NCI-H1092 treated with DMSO at 0.1 percent for 48 hours (cell line): ENCODE results near the gene GMDS.

Source experiments
- DNase-seq: peaks from one replicate; lab custom pipeline; 2025; lab: John Stamatoyannopoulos, UW

The GMDS gene

GRCh38 chr6:2205396-2205795 lies 40.0 kb downstream of the GMDS start:
- no peak for DNase-seq

- DNase-seq, result no peak
These were observed 41.1 kb downstream of the GMDS start for GRCh38 chr6:2204272-2204671.

GRCh38 chr6:2203264-2203663 lies 42.1 kb downstream of the GMDS start:
- DNase-seq, result no peak

GRCh38 chr6:2197984-2198383 lies 47.4 kb downstream of the GMDS start:
- DNase-seq, result no peak

- DNase-seq, result no peak
These were observed 48.2 kb downstream of the GMDS start for GRCh38 chr6:2197177-2197671.

- peak; percentile 16 for DNase-seq
These were observed 49.2 kb downstream of the GMDS start for GRCh38 chr6:2196079-2196679.

- no peak for DNase-seq
These were observed 50.8 kb downstream of the GMDS start for GRCh38 chr6:2194643-2195042.

GRCh38 chr6:2193931-2194330 lies 51.5 kb downstream of the GMDS start:
- DNase-seq, result no peak

GRCh38 chr6:2192976-2193375 lies 52.4 kb downstream of the GMDS start:
- DNase-seq, result no peak

GRCh38 chr6:2191390-2191740 lies 54.0 kb downstream of the GMDS start:
- DNase-seq, result no peak

GRCh38 chr6:2190661-2191389 lies 54.6 kb downstream of the GMDS start:
- DNase-seq, result no peak

- DNase-seq, result no peak
These were observed 56.5 kb downstream of the GMDS start for GRCh38 chr6:2188856-2189384.

GRCh38 chr6:2188397-2188796 lies 57.0 kb downstream of the GMDS start:
- DNase-seq, result no peak

- no peak for DNase-seq
These were observed 57.6 kb downstream of the GMDS start for GRCh38 chr6:2187826-2188225.

GRCh38 chr6:2186516-2186915 lies 58.9 kb downstream of the GMDS start:
- no peak for DNase-seq

- no peak for DNase-seq
These were observed 59.9 kb downstream of the GMDS start for GRCh38 chr6:2185466-2185865.

- DNase-seq, result no peak
These were observed 60.5 kb downstream of the GMDS start for GRCh38 chr6:2184700-2185455.

GRCh38 chr6:2183752-2184151 lies 61.7 kb downstream of the GMDS start:
- no peak for DNase-seq

- no peak for DNase-seq
These were observed 62.2 kb downstream of the GMDS start for GRCh38 chr6:2183246-2183645.

GRCh38 chr6:2182251-2182650 lies 63.2 kb downstream of the GMDS start:
- no peak for DNase-seq

- DNase-seq, result no peak
These were observed 63.8 kb downstream of the GMDS start for GRCh38 chr6:2181567-2181966.

GRCh38 chr6:2179950-2180349 lies 65.5 kb downstream of the GMDS start:
- no peak for DNase-seq

- no peak for DNase-seq
These were observed 66.2 kb downstream of the GMDS start for GRCh38 chr6:2179241-2179640.
